Activated CD8-positive, alpha-beta memory T cell treated with anti-CD3 and anti-CD28 coated beads, Interleukin-2, amount 50 U/mL, for 48 hours (primary cell): ENCODE measurements around the gene MAML3.

Source experiments
- DNase-seq: peaks from one replicate; pipeline ENCODE4 v3.0.0-alpha.2; 2020

MAML3 gene

GRCh38 chr4:139854668-139855403 is 299.1 kb downstream of the MAML3 start:
- no peak for DNase-seq

GRCh38 chr4:139853309-139853708 is 300.7 kb downstream of the MAML3 start:
- DNase-seq = no peak

- DNase-seq = no peak
These were observed 301.2 kb downstream of the MAML3 start for GRCh38 chr4:139852612-139853269.

GRCh38 chr4:139851639-139852038 is 302.3 kb downstream of the MAML3 start:
- no peak for DNase-seq

- no peak for DNase-seq
These were observed 302.9 kb downstream of the MAML3 start for GRCh38 chr4:139851133-139851532.

GRCh38 chr4:139849219-139849618 is 304.8 kb downstream of the MAML3 start:
- no peak for DNase-seq

- DNase-seq = no peak
These were observed 306.0 kb downstream of the MAML3 start for GRCh38 chr4:139848028-139848427.

GRCh38 chr4:139847602-139848001 is 306.4 kb downstream of the MAML3 start:
- no peak for DNase-seq

GRCh38 chr4:139846766-139847165 is 307.2 kb downstream of the MAML3 start:
- DNase-seq = no peak

- DNase-seq = no peak
These were observed 308.4 kb downstream of the MAML3 start for GRCh38 chr4:139845453-139846093.

GRCh38 chr4:139844459-139845036 is 309.4 kb downstream of the MAML3 start:
- DNase-seq = no peak

- DNase-seq = no peak
These were observed 309.9 kb downstream of the MAML3 start for GRCh38 chr4:139844057-139844456.

GRCh38 chr4:139843641-139844040 is 310.3 kb downstream of the MAML3 start:
- DNase-seq = no peak

GRCh38 chr4:139841464-139842195 is 312.4 kb downstream of the MAML3 start:
- no peak for DNase-seq

GRCh38 chr4:139840773-139841172 is 313.2 kb downstream of the MAML3 start:
- no peak for DNase-seq

- no peak for DNase-seq
These were observed 314.5 kb downstream of the MAML3 start for GRCh38 chr4:139839403-139840031.

- DNase-seq = no peak
These were observed 315.2 kb downstream of the MAML3 start for GRCh38 chr4:139838811-139839210.

GRCh38 chr4:139834981-139835391 is 319.0 kb downstream of the MAML3 start:
- no peak for DNase-seq

GRCh38 chr4:139834226-139834662 is 319.7 kb downstream of the MAML3 start:
- no peak for DNase-seq

- DNase-seq = no peak
These were observed 320.7 kb downstream of the MAML3 start for GRCh38 chr4:139833151-139833910.

- DNase-seq = no peak
These were observed 324.9 kb downstream of the MAML3 start for GRCh38 chr4:139828966-139829664.
